GM12878 (cell line): ENCODE data around the gene PRR9. TPM values are rescaled to one million over a fixed set of nuclear protein-coding genes. Genes with fewer than 3 reads are reported as not detected.

Source experiments
- ATAC-seq: fragments of 200-7000 bp; cut with Tn5 transposase; 3 replicates; pipeline ENCODE4 v1.9.1; 2020; ENCODE audit warnings: mild to moderate bottlenecking, moderate library complexity
- BruUV-seq: library from RNA; stranded (reverse); fragments of 400-500 nt; replicated peaks from 2 replicates; lab custom pipeline; 2021; lab: Mats Ljungman, UMichigan
- CTCF ChIA-PET: fragments of 300-600 bp; sonication (Branson Sonifier 250); formaldehyde crosslinking; extraction: SDS; loops from one replicate; lab custom pipeline; 2021; ENCODE audit warnings: inconsistent platforms; lab: Yijun Ruan, JAX
- POLR2A ChIA-PET: fragments of 350-600 bp; formaldehyde crosslinking; extraction: SDS; loops from one replicate; lab custom pipeline; 2021; ENCODE audit warnings: inconsistent platforms; lab: Charles Lee
- RAD21 ChIA-PET: fragments of 300-600 bp; sonication (Branson Sonifier 250); formaldehyde crosslinking; loops from one replicate; lab custom pipeline; 2023; ENCODE audit warnings: antibody characterized with exemption; ENCODE audit not compliant: unreplicated experiment; lab: Charles Lee
- SMC1A ChIA-PET: fragments of 300-600 bp; sonication (Branson Sonifier 250); formaldehyde crosslinking; loops from one replicate; lab custom pipeline; 2023; ENCODE audit not compliant: unreplicated experiment, uncharacterized antibody; lab: Charles Lee
- DNase-seq: peaks from one replicate; pipeline ENCODE4 v3.0.0-alpha.2; 2011; ENCODE audit warnings: low read depth, low spot score
- FAIRE-seq: peaks from 3 replicates; lab custom pipeline; 2011; peaks lifted over from hg19 to GRCh38; lab: Jason Lieb, UNC
- H2AFZ ChIP-seq: 2 replicates; pipeline ENCODE4 v1.6.0; 2011; ENCODE audit warnings: low read depth, low read length, control low read depth; ENCODE audit not compliant: control insufficient read depth
- H3K27ac ChIP-seq: 2 replicates; pipeline ENCODE4 v1.5.1; 2011; ENCODE audit warnings: control low read depth; ENCODE audit not compliant: control insufficient read depth, insufficient read depth
- H3K27me3 ChIP-seq, 2 experiments: replicated peaks in 1 of 2; 2 replicates each; pipeline versions ENCODE4 v1.6.0 to v1.6.1; 2011; ENCODE audit warnings: low read length in 1 of 2; ENCODE audit not compliant: control insufficient read depth in 2 of 2, insufficient read depth in 2 of 2
- H3K36me3 ChIP-seq, 2 experiments: 2 replicates each; pipeline ENCODE4 v1.5.1; 2011; ENCODE audit warnings: low read length in 1 of 2; ENCODE audit not compliant: control insufficient read depth in 2 of 2, insufficient read depth in 2 of 2
- H3K4me1 ChIP-seq: 2 replicates; pipeline ENCODE4 v1.6.1; 2011; ENCODE audit warnings: mild to moderate bottlenecking, low read length, moderate library complexity, mixed read lengths; ENCODE audit not compliant: control insufficient read depth, insufficient read depth
- H3K4me2 ChIP-seq: 2 replicates; pipeline ENCODE4 v1.6.0; 2011; ENCODE audit warnings: control low read depth; ENCODE audit not compliant: control insufficient read depth, insufficient read depth
- H3K4me3 ChIP-seq: fragments of 200-600 bp; sonication (generic); 2 replicates; pipeline ENCODE4 v1.5.1; 2016
- H3K79me2 ChIP-seq: 2 replicates; pipeline ENCODE4 v1.6.0; 2011; ENCODE audit warnings: low read length; ENCODE audit not compliant: control insufficient read depth, insufficient read depth
- H3K9ac ChIP-seq: 2 replicates; pipeline ENCODE4 v1.8.0; 2011; ENCODE audit warnings: low read length, control low read depth, mixed read lengths; ENCODE audit not compliant: control insufficient read depth, insufficient read depth
- H3K9me3 ChIP-seq: replicated peaks from 3 replicates; pipeline ENCODE4 v1.5.1; 2011; ENCODE audit warnings: mild to moderate bottlenecking, low read length; ENCODE audit not compliant: control insufficient read depth, insufficient read depth
- H4K20me1 ChIP-seq: 2 replicates; pipeline ENCODE4 v1.6.0; 2011; ENCODE audit not compliant: control insufficient read depth, insufficient read depth
- HSF1 ChIP-seq: fragments of 150-350 bp; IDR thresholded peaks from 2 replicates; pipeline ENCODE4 v1.6.1; 2014; ENCODE audit warnings: mild to moderate bottlenecking, low read depth, low read length
- POLR2AphosphoS2 ChIP-seq: IDR thresholded peaks from 2 replicates; pipeline ENCODE4 v1.6.1; 2011; ENCODE audit warnings: low read depth, mild to moderate bottlenecking, low read length, improper control_type of control experiment, moderate library complexity
- SMAD1 ChIP-seq: fragments of 450-650 bp; IDR thresholded peaks from 2 replicates; pipeline ENCODE4 v1.6.1; 2018; ENCODE audit warnings: mild to moderate bottlenecking, low read depth; ENCODE audit not compliant: partially characterized antibody
- SRF ChIP-seq, 2 experiments: IDR thresholded peaks; 2 replicates each; pipeline ENCODE4 v1.6.1; 2011; ENCODE audit warnings: low read depth in 2 of 2, low read length in 2 of 2, mild to moderate bottlenecking in 1 of 2, moderate library complexity in 1 of 2
- WGBS: methylation state at CpG from one replicate; pipeline ENCODE4 v1.1.6; 2016; ENCODE audit warnings: low lambda C conversion rate; ENCODE audit not compliant: insufficient replicate concordance, insufficient coverage; ENCODE audit errors: missing lambda C conversion rate; 5-methylcytosine and 5-hydroxymethylcytosine counted together
- in situ Hi-C: fragments of 300-500 bp; cut with MboI; formaldehyde crosslinking; loops from 9 replicates; pipeline ENCODE4 v1.14.3; 2018; ENCODE audit warnings: mixed read lengths
- intact Hi-C: fragments of 100-400 bp; cut with micrococcal nuclease; formaldehyde crosslinking; loops from one replicate; pipeline ENCODE4 v1.14.2; 2022; ENCODE audit not compliant: unreplicated experiment
- polyA plus RNA-seq, 11 experiments: library from polyadenylated mRNA; depleted of rRNA in 4 of 11; unstranded in 6 of 11; stranded (reverse) in 5 of 11; fragments of >200 nt; fragmentation: Nextera tagmentation in 4 of 11; fragmentation: Illumina TruSeq in 1 of 11; extraction: Ambion mirVana in 4 of 11; extraction: Trizol in 1 of 11; gene quantifications; 1 replicate in 1 of 11; 2 replicates in 10 of 11; pipeline versions ENCODE4 v1.2.1 to v1.2.3, GENCODE V29; 2011 to 2016; ENCODE audit warnings: inconsistent platforms in 2 of 11, missing spikeins in 2 of 11, low read depth in 1 of 11
- total RNA-seq, 4 experiments: library from RNA; depleted of rRNA in 3 of 4; stranded (reverse); fragments of >200 nt in 3 of 4; fragmentation: Illumina TruSeq in 1 of 4; extraction: Trizol in 1 of 4; gene quantifications; 2 replicates each; pipeline versions ENCODE4 v1.2.1 to v1.2.3, GENCODE V29; 2013 to 2021

Gene PRR9
- total and polyA plus RNA-seq, 10 of the 15 experiments (the other 5 are each of a cell fraction or from before 2014, with no cell fraction given) = not detected

GRCh38 chr1:153250166-153250565 lies 32.8 kb downstream of the PRR9 start (continued):
- TF ChIP-seq SRF (IDR thresholded peaks at IDR 0.05; ENCODE audit: low read depth in 2 of 2, low read length in 2 of 2) (no peak), POLR2AphosphoS2 (no peak)

- H3K4me1 ChIP-seq = no peaks in the 10 kb centered on the region
- no peaks in the 10 kb centered on the region for H4K20me1 ChIP-seq
- no peak for ATAC-seq
- H2AFZ ChIP-seq = no peak overlapping the region
- H3K36me3 ChIP-seq = no peaks in the 10 kb centered on the region
- no peak overlapping the region for H3K27ac ChIP-seq
- no peak overlapping the region for H3K4me2 ChIP-seq
- RAD21 ChIA-PET = interaction anchor here (1.5 to 3.5 kb wide), 3 partner anchors 12 to 58 kb away, joined by 5 to 26 read pairs (median 9); no protein-coding TSS in a partner anchor
- TF ChIP-seq HSF1 = no peak
- no peak for TF ChIP-seq SMAD1
- TF ChIP-seq, all 136 proteins: peak for 0
- DNase-seq (no peak), FAIRE-seq (no peak)
- Histone ChIP-seq H3K9me3 (no peaks in the 10 kb centered on the region; the same call in 2 of the 3 replicates), H3K9ac (no peak overlapping the region), H3K4me3 (no peak overlapping the region), H3K79me2 (no peaks in the 10 kb centered on the region), H3K27me3 (no peaks in the 10 kb centered on the region)
- ChIA-PET SMC1A (interaction anchor here (0.6 to 5.2 kb wide), 6 partner anchors 10 to 475 kb away, joined by 3 to 42 read pairs (median 21); no protein-coding TSS in a partner anchor), CTCF (interaction anchor here (1.2 to 5.6 kb wide), 4 partner anchors 12 to 26 kb away, joined by 3 to 27 read pairs (median 12); no protein-coding TSS in a partner anchor), POLR2A (interaction anchor here (0.7 to 0.8 kb wide), 2 partner anchors 10 to 1551 kb away, joined by 3 read pairs; no protein-coding TSS in a partner anchor)
- no TSS peak for BruUV-seq
- intact Hi-C loops = no loop called here
- WGBS = 22% methylated on average over 2 of the region's 2 CpGs
- in situ Hi-C loops = no loop called here
These were observed 33.7 kb downstream of the PRR9 start for GRCh38 chr1:153251087-153251486.
